Smooth muscle cell (in vitro differentiated cells): ENCODE results near the gene ADISSP. TPM values are rescaled to one million over a fixed set of nuclear protein-coding genes. Genes with fewer than 3 reads are reported as not detected.

ENCODE experiments used
- DNase-seq: peaks from one replicate; lab custom pipeline; 2025; ENCODE audit not compliant: unreplicated experiment; lab: John Stamatoyannopoulos, UW
- H2AFZ ChIP-seq: fragments of 200-600 bp; sonication (generic); 2 replicates; pipeline ENCODE4 v1.6.0; 2016; ENCODE audit warnings: antibody characterized with exemption, low read depth, mild to moderate bottlenecking
- H3F3A ChIP-seq: fragments of 200-600 bp; sonication (generic); 2 replicates; pipeline ENCODE4 v1.6.0; 2017; ENCODE audit warnings: antibody characterized with exemption, low read depth
- H3K27ac ChIP-seq: fragments of 200-600 bp; sonication (generic); 2 replicates; pipeline ENCODE4 v1.5.1; 2016; ENCODE audit warnings: low read depth, mild to moderate bottlenecking
- H3K27me3 ChIP-seq: fragments of 200-600 bp; sonication (generic); 2 replicates; pipeline ENCODE4 v1.6.1; 2016; ENCODE audit warnings: low read depth, mild to moderate bottlenecking
- H3K36me3 ChIP-seq: fragments of 200-600 bp; sonication (generic); 2 replicates; pipeline ENCODE4 v1.5.1; 2016; ENCODE audit warnings: low read depth
- H3K4me1 ChIP-seq: fragments of 200-600 bp; sonication (generic); 2 replicates; pipeline ENCODE4 v1.5.1; 2016; ENCODE audit warnings: low read depth
- H3K4me2 ChIP-seq: fragments of 200-600 bp; sonication (generic); 2 replicates; pipeline ENCODE4 v1.6.0; 2016; ENCODE audit warnings: mild to moderate bottlenecking
- H3K4me3 ChIP-seq: fragments of 200-600 bp; sonication (generic); 2 replicates; pipeline ENCODE4 v1.5.1; 2016; ENCODE audit warnings: mild to moderate bottlenecking
- H3K79me2 ChIP-seq: fragments of 200-600 bp; sonication (generic); 2 replicates; pipeline ENCODE4 v1.6.0; 2016; ENCODE audit warnings: low read depth, mild to moderate bottlenecking
- H3K9ac ChIP-seq: fragments of 200-600 bp; sonication (generic); 2 replicates; pipeline ENCODE4 v1.6.0; 2016; ENCODE audit warnings: low read depth
- H3K9me3 ChIP-seq: fragments of 200-600 bp; sonication (generic); replicated peaks from 2 replicates; pipeline ENCODE4 v1.5.1; 2016; ENCODE audit warnings: low read depth
- H4K20me1 ChIP-seq: fragments of 200-600 bp; sonication (generic); 2 replicates; pipeline ENCODE4 v1.6.0; 2016; ENCODE audit warnings: low read depth
- CTCF ChIP-seq: fragments of 200-600 bp; sonication (generic); IDR thresholded peaks from 2 replicates; pipeline ENCODE4 v1.5.1; 2017; ENCODE audit warnings: borderline replicate concordance, mild to moderate bottlenecking, antibody characterized with exemption; ENCODE audit not compliant: insufficient read depth, poor library complexity, severe bottlenecking
- WGBS: methylation state at CpG from one replicate; pipeline ENCODE4 v1.1.7; 2016; ENCODE audit warnings: low lambda C conversion rate; 5-methylcytosine and 5-hydroxymethylcytosine counted together
- polyA plus RNA-seq: library from polyadenylated mRNA; unstranded; fragments of >200 nt; fragmentation: Nextera tagmentation; extraction: Ambion mirVana; gene quantifications from 2 replicates; pipeline ENCODE4 v1.2.1, GENCODE V29; 2016
- total RNA-seq: library from RNA; depleted of rRNA; stranded (reverse); fragments of >200 nt; gene quantifications from 2 replicates; pipeline ENCODE4 v1.2.3, GENCODE V29; 2014

The ADISSP gene
- total and polyA plus RNA-seq, 2 experiments from 2014 or later = 7.6 to 46.7 TPM

- no peaks in the 10 kb centered on the region for H3K9me3 ChIP-seq
- peak overlapping the region; percentile 90 for H3K4me2 ChIP-seq
- peaks cover 5% of the 10 kb centered on the region for H4K20me1 ChIP-seq
- DNase-seq = peak; percentile 50
- peaks cover 14% of the 10 kb centered on the region for H3F3A ChIP-seq
- peaks cover 10% of the 10 kb centered on the region for H3K4me1 ChIP-seq
- 6% methylated on average over 67 of the region's 70 CpGs for WGBS
- H3K27ac ChIP-seq = no peak overlapping the region
- no peak for TF ChIP-seq CTCF
- H3K27me3 ChIP-seq = peaks cover 19% of the 10 kb centered on the region
- H3K79me2 ChIP-seq = no peaks in the 10 kb centered on the region
- H3K36me3 ChIP-seq = no peaks in the 10 kb centered on the region
- no peak overlapping the region for H3K9ac ChIP-seq
- peak overlapping the region; percentile 52 for H2AFZ ChIP-seq
- H3K4me3 ChIP-seq = peak overlapping the region; percentile 52
Measured at GRCh38 chr20:3777716-3778629, 10.4 kb upstream of the ADISSP start.

GRCh38 chr20:3777381-3777715 is 9.8 kb upstream of the ADISSP start:
- H3K9ac ChIP-seq = no peak overlapping the region
- H3F3A ChIP-seq = peaks cover 10% of the 10 kb centered on the region

GRCh38 chr20:3775457-3776108 is 8.0 kb upstream of the ADISSP start:
- H3K4me3 ChIP-seq = no peak overlapping the region
- no peaks in the 10 kb centered on the region for H3F3A ChIP-seq
- H2AFZ ChIP-seq = no peak overlapping the region
- H3K9ac ChIP-seq = no peak overlapping the region
- TF ChIP-seq CTCF = no peak
- H3K4me2 ChIP-seq = no peak overlapping the region
- H3K27ac ChIP-seq = no peak overlapping the region
- H3K9me3 ChIP-seq = no peaks in the 10 kb centered on the region
- no peaks in the 10 kb centered on the region for H3K79me2 ChIP-seq
- no peaks in the 10 kb centered on the region for H3K36me3 ChIP-seq
- 86% methylated on average over 4 of the region's 4 CpGs for WGBS
- H3K4me1 ChIP-seq = peaks cover 5% of the 10 kb centered on the region
- peaks cover 19% of the 10 kb centered on the region for H3K27me3 ChIP-seq
- DNase-seq = no peak
- H4K20me1 ChIP-seq = no peaks in the 10 kb centered on the region

More at GRCh38 chr20:3777381-3777715, 9.8 kb upstream of the ADISSP start:
- peaks cover 10% of the 10 kb centered on the region for H3K4me1 ChIP-seq
- H3K4me3 ChIP-seq = peak overlapping the region; percentile 52
- peaks cover under 1% of the 10 kb centered on the region for H4K20me1 ChIP-seq
- no peak for TF ChIP-seq CTCF
- no peak overlapping the region for H3K27ac ChIP-seq
- no peaks in the 10 kb centered on the region for H3K79me2 ChIP-seq
- H3K27me3 ChIP-seq = peaks cover 19% of the 10 kb centered on the region
- no peak for DNase-seq
- no peaks in the 10 kb centered on the region for H3K9me3 ChIP-seq
- 16% methylated on average over 16 of the region's 16 CpGs for WGBS
- H3K36me3 ChIP-seq = no peaks in the 10 kb centered on the region
- peak overlapping the region; percentile 90 for H3K4me2 ChIP-seq
- peak overlapping the region; percentile 52 for H2AFZ ChIP-seq
